ENCODE measurements around the gene PFDN4.

- TF ChIP-seq CTCF (IDR thresholded peaks at IDR 0.05) (no peak), POLR2AphosphoS5 (IDR thresholded peaks at IDR 0.05) (no peak), POLR2A (IDR thresholded peaks at IDR 0.05) (no peak)
Observed at GRCh38 chr20:54244113-54244512, 36.2 kb downstream of the PFDN4 start.
